A549 (cell line): ENCODE measurements around the gene MAGEA10. TPM values are rescaled to one million over a fixed set of nuclear protein-coding genes. Genes with fewer than 3 reads are reported as not detected.

ENCODE experiments used
- polyA plus RNA-seq, 4 experiments: library from polyadenylated mRNA; depleted of rRNA in 3 of 4; stranded (reverse); fragments of >200 nt; fragmentation: RNase III in 1 of 4; extraction: RNeasy Plus Mini Kit Qiagen cat#74134 plus additional on column Dnase treatment in 1 of 4; gene quantifications; 2 replicates in 3 of 4; 3 replicates in 1 of 4; pipeline ENCODE4 v1.2.3, GENCODE V29; 2011 to 2017

Gene MAGEA10
- polyA plus RNA-seq, 2 of the 4 experiments (the other 2 are of a cell fraction) = 0.04 TPM; not detected in 1

Other genes with a start within 250 kb of the MAGEA10 start
- gene MAGEA4, start 225.7 kb downstream of the MAGEA10 start, polyA plus RNA-seq (2011; rRNA removed) = 0.05 TPM in 1 of 2 replicates, not detected in the other
- not detected in 3 replicates for gene MAGEA4, start 225.7 kb downstream of the MAGEA10 start, polyA plus RNA-seq (2017; fragmentation: RNase III; extraction: RNeasy Plus Mini Kit Qiagen cat#74134 plus additional on column Dnase treatment)
- gene GABRE, start 163.9 kb downstream of the MAGEA10 start, polyA plus RNA-seq (2011; rRNA removed) = 92.4 and 101 TPM in 2 replicates
- 60.7 to 80.3 TPM (median 64.0 TPM) in 3 replicates for gene GABRE, start 163.9 kb downstream of the MAGEA10 start, polyA plus RNA-seq (2017; fragmentation: RNase III; extraction: RNeasy Plus Mini Kit Qiagen cat#74134 plus additional on column Dnase treatment)